Measurements from ENCODE around the gene TRIM77. TPM values are rescaled to one million over a fixed set of nuclear protein-coding genes. Genes with fewer than 3 reads are reported as not detected.
"Not testable (repeated sequence)": the region's sequence is repeated elsewhere in the genome, so short reads cannot be mapped to it uniquely, and the experiment has no call there.

The TRIM77 gene
- not detected in 2 replicates for total RNA-seq

- DNase-seq (ENCODE audit: low read depth in 2 of 2), result not testable (repeated sequence)
These were observed at the start of gene TRIM77 for GRCh38 chr11:89709999-89710398. Gene TRIM77 (plus strand): TSS chr11:89710299. CDS start chr11:89710299, 0 bp downstream.

DNA sequence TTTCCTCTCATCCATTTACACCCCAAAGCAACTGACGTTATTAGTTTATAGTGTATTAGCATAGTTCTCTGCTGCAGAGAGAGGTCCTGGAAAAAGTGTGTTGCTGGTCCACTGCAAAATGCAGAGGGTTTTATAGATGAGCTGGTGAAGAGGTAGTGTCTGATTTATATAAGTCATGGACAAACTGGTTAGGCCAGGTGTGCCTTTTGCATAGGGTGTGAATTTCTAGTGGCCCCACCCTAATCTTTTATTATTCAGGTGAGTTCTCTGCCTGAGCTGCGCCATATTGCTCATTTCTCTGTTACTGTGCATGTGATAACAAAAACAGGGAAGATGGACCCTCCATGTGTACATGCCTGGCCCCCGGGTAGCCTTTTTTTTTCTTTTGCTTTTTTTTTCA, 43.1 kb upstream of the TRIM77 start:
- no peak for DNase-seq (ENCODE audit: low read depth in 2 of 2)

GRCh38 chr11:89668158-89668557, 41.9 kb upstream of the TRIM77 start:
- not testable (repeated sequence) for DNase-seq (ENCODE audit: low read depth in 2 of 2)

- DNase-seq (ENCODE audit: low read depth in 2 of 2), result not testable (repeated sequence)
These were observed 40.5 kb upstream of the TRIM77 start for GRCh38 chr11:89669586-89669985.

DNA sequence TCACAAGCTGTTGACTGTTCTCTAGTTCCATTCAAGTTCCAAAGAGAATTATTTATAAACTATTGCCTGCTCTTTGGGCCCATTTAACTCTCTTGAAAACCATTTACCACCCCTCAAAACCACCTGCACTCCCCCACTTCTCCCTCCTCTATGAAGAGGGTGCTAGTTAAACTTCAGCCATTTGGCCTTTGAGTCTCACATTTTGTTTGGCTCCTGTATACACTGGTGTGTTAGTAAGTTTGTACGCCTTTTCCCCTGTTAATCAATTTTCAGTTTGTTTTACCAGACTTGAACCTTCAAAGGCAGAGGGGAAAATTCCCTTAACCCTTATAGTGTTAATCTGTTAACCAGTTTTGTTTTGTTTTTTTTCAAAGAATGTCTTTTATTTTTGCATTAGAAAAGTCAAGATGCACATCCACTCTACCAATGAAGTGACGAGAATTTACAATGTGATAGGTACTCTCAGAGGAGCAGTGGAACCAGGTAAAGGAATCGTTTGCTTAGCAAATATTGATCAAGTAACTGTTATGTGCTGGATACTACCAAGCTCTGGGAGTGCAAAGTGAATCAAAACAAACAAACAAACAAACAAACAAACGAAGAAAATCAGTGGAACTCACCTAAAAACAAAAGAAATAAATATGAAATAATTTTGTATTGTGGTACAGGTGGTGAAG, 40.0 kb upstream of the TRIM77 start:
- not testable (repeated sequence) for DNase-seq (ENCODE audit: low read depth in 2 of 2)

DNA sequence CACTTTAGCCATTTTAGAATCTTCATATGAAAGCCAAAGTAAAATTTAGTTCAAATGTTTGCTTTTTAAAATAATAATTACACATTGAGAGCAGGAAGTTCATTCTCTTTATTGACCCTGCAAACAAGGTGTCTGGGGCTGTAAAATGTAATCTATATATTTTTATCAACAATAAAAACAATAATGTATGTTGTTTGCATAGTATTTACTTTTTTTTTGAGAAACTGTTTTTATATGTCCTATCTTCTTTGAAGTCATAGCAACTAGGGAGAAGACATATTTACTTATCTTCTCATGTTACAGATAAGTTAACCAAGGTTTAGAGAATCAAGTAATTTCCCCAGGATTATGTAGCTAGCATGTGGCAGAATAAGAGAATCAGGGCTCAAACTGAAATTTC, 37.6 kb upstream of the TRIM77 start:
- DNase-seq (ENCODE audit: low read depth in 2 of 2), result not testable (repeated sequence)

- not testable (repeated sequence) for DNase-seq (ENCODE audit: low read depth in 2 of 2)
These were observed 36.7 kb upstream of the TRIM77 start for GRCh38 chr11:89673380-89673779.

GRCh38 chr11:89675383-89675782, 34.7 kb upstream of the TRIM77 start:
- peak in 1 of 2 donors; percentile 28 for DNase-seq (ENCODE audit: low read depth in 2 of 2)

DNA sequence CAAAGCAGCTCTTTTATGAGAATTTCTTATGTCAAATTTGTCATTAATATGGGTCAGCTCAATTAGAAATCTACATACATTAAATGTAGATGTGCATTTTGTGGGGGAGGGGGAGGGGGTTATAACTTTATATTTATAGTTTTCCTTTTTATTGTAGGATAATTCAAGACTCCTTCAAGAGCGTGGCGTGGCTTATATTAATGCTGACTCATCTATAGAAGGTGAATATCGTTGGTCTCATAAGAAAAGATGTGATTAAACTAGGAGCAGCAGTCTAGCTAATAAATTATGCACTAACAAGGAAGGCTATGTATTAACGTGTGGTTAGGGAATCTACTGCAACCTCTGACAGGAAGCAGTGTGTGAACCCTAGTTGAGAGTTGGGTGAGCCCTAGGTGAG, 34.2 kb upstream of the TRIM77 start:
- not testable (repeated sequence) for DNase-seq (ENCODE audit: low read depth in 2 of 2)

DNA sequence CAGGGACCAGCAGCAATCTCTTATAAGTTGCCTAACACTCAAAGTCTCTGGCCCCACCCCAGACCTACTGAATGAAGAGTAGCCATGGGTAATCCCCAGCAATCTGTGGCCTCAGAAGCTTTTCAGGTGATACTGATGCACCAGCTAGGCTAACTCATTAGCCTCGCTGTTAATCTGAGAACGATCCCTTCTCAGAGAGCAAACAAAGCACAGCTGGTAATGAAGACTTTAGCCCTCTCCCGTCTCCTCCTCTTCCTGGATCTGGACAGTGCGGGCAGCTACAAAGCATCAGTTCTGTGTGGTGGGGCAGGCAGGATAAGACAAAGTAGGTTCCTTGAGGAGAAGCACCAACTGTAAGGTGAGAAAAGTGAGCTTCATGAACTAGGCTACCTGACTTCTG, 3.0 kb upstream of the TRIM77 start:
- DNase-seq (ENCODE audit: low read depth in 2 of 2), result not testable (repeated sequence)

GRCh38 chr11:89724866-89725498, 14.9 kb downstream of the TRIM77 start:
- DNase-seq (ENCODE audit: low read depth in 2 of 2), result not testable (repeated sequence)

DNA sequence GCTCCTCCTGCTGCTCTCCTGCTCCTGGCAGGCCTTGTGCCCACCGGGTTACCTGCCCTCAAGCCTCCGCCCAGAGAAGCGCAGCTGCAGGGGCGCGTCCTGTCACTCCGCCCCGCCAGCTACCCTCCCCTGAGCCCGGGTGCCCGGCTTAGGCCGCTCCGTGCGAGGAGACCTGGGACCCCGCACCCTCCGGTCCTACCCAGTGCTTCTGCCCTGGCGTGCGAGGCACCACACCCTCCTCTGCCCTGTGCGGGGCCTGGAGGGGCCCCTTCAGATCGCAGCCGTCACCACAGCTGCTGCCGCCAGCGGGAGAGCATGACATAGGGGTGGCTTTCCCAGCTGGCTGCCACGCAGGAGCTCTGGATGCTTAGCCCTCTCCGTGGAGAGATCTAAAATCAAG, 20.1 kb downstream of the TRIM77 start:
- DNase-seq (ENCODE audit: low read depth in 2 of 2), result not testable (repeated sequence)

GRCh38 chr11:89736566-89736965, 26.5 kb downstream of the TRIM77 start:
- DNase-seq (ENCODE audit: low read depth in 2 of 2), result no peak

DNA sequence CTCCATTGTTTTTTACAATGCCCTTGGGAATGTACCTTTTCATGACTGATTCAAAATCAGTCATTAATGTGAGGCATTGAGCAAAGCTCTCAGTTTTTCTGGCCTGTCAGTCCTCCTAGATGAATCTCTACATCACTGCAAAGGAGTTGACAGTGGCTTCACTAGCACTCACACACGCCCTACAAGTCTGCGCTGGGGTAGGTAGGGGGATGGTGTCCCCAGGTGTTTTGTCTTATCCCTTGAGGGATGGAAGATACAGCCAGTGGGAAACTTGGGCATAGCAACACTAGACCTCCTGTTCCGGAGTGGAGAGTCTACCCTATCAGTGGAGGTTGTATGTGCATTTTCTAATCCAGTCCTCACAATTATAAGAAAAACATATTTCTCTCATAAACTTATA, 27.0 kb downstream of the TRIM77 start:
- DNase-seq (ENCODE audit: low read depth in 2 of 2), result no peak

- DNase-seq (ENCODE audit: low read depth in 2 of 2), result not testable (repeated sequence)
These were observed 31.3 kb downstream of the TRIM77 start for GRCh38 chr11:89741406-89741805.

DNA sequence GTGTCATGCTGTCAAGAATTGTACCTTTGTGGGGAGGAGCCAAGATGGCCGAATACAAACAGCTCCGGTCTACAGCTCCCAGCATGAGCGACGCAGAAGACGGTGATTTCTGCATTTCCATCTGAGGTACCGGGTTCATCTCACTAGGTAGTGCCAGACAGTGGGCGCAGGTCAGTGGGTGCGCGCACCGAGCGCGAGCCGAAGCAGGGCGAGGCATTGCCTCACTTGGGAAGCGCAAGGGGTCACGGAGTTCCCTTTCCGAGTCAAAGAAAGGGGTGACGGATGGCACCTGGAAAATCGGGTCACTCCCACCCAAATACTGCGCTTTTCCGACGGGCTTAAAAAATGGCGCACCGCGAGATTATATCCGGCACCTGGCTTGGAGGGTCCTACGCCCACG, 34.1 kb downstream of the TRIM77 start:
- DNase-seq (ENCODE audit: low read depth in 2 of 2), result not testable (repeated sequence)

- not testable (repeated sequence) for DNase-seq (ENCODE audit: low read depth in 2 of 2)
These were observed 40.7 kb downstream of the TRIM77 start for GRCh38 chr11:89750822-89751221.

Other genes with a start within 250 kb of the TRIM77 start
- gene NOX4, start 218.9 kb upstream of the TRIM77 start, total RNA-seq, result 55.1 and 81.8 TPM in 2 replicates
- not detected in 2 replicates for gene TRIM49, start 98.3 kb downstream of the TRIM77 start, total RNA-seq
- gene TRIM64B, start 168.2 kb downstream of the TRIM77 start, total RNA-seq, result under 0.01 TPM in 1 of 2 replicates, not detected in the other
- gene TRIM49D1, start 211.9 kb downstream of the TRIM77 start, total RNA-seq, result not detected in 2 replicates
- gene TRIM49D2, start 213.8 kb downstream of the TRIM77 start, total RNA-seq, result not detected in 2 replicates

Measured in dermis microvascular lymphatic vessel endothelial cell (primary cell).